Astrocyte of the spinal cord (primary cell): ENCODE results near the gene TBCC.
"Not testable (repeated sequence)": the region's sequence is repeated elsewhere in the genome, so short reads cannot be mapped to it uniquely, and the experiment has no call there.

Experiments
- DNase-seq: peaks from one replicate; pipeline ENCODE4 v3.0.0; 2011; ENCODE audit warnings: low read depth, low spot score
- H3K4me3 ChIP-seq: 2 replicates; pipeline ENCODE4 v1.5.1; 2011; ENCODE audit warnings: low read depth, mild to moderate bottlenecking, low read length, moderate library complexity
- CTCF ChIP-seq: IDR thresholded peaks from 2 replicates; pipeline ENCODE4 v1.5.1; 2012; ENCODE audit warnings: low read depth, mild to moderate bottlenecking, low read length, inconsistent platforms
- in situ Hi-C: cut with HindIII; loops from 2 replicates; pipeline ENCODE4 v1.10.0; 2017; ENCODE audit warnings: low sequenced_read_pairs

The TBCC gene

GRCh38 chr6:42735976-42736375 lies 9.9 kb downstream of the TBCC start:
- TF ChIP-seq CTCF = no peak
- H3K4me3 ChIP-seq = no peak overlapping the region
- DNase-seq = no peak
- in situ Hi-C loops = no loop called here

GRCh38 chr6:42733867-42734481 lies 11.9 kb downstream of the TBCC start:
- H3K4me3 ChIP-seq, DNase-seq, in situ Hi-C loops: not testable (repeated sequence)

GRCh38 chr6:42729731-42730130 lies 16.2 kb downstream of the TBCC start:
- TF ChIP-seq CTCF = no peak
- DNase-seq = no peak
- in situ Hi-C loops = no loop called here
- no peak overlapping the region for H3K4me3 ChIP-seq

GRCh38 chr6:42727627-42728026 lies 18.3 kb downstream of the TBCC start:
- H3K4me3 ChIP-seq = no peak overlapping the region
- TF ChIP-seq CTCF = no peak
- DNase-seq = no peak
- in situ Hi-C loops = no loop called here

- no peak for DNase-seq
- in situ Hi-C loops = no loop called here
- TF ChIP-seq CTCF = no peak
- peak overlapping the region; percentile 24 for H3K4me3 ChIP-seq
These were observed 18.8 kb downstream of the TBCC start for GRCh38 chr6:42727087-42727611.

GRCh38 chr6:42726485-42727086 lies 19.3 kb downstream of the TBCC start:
- peak; percentile 89 for TF ChIP-seq CTCF

GRCh38 chr6:42726026-42726425 lies 19.9 kb downstream of the TBCC start:
- in situ Hi-C loops = no loop called here

More at GRCh38 chr6:42726485-42727086, 19.3 kb downstream of the TBCC start:
- in situ Hi-C loops = no loop called here
- DNase-seq = peak; percentile 89
- H3K4me3 ChIP-seq = peak overlapping the region; percentile 24

More at GRCh38 chr6:42726026-42726425, 19.9 kb downstream of the TBCC start:
- DNase-seq = no peak
- no peak overlapping the region for H3K4me3 ChIP-seq
- no peak for TF ChIP-seq CTCF
